Motor neuron (in vitro differentiated cells): ENCODE data around the gene C11orf52. TPM values are rescaled to one million over a fixed set of nuclear protein-coding genes. Genes with fewer than 3 reads are reported as not detected.
A peak's percentile ranks its signal among the peaks of the same experiment; 100 is the strongest.
"Not testable (repeated sequence)": the region's sequence is repeated elsewhere in the genome, so short reads cannot be mapped to it uniquely, and the experiment has no call there.

Experiments
- ATAC-seq, 8 experiments: fragments of 200-7000 bp; cut with Tn5 transposase; replicated peaks in 6 of 8; 2 replicates each; pipeline ENCODE4 v1.8.0; 2021; ENCODE audit warnings: mild to moderate bottlenecking in 8 of 8, moderate library complexity in 8 of 8
- H3K27ac ChIP-seq, 2 donors: fragments of 250-450 bp; sonication (Bioruptor Pico); 2 replicates each; pipeline ENCODE4 v1.9.0; 2021; ENCODE audit warnings: antibody characterized with exemption in 2 of 2, mild to moderate bottlenecking in 2 of 2, moderate library complexity in 1 of 2
- H3K4me1 ChIP-seq, 2 donors: fragments of 250-450 bp; sonication (Bioruptor Pico); replicated peaks in 1 of 2; 2 replicates each; pipeline ENCODE4 v1.6.1; 2021; ENCODE audit warnings: antibody characterized with exemption in 2 of 2, mild to moderate bottlenecking in 2 of 2, moderate library complexity in 1 of 2
- H3K4me3 ChIP-seq, 5 donors: fragments of 250-450 bp; sonication (Bioruptor Pico); 2 replicates each; pipeline ENCODE4 v1.9.0; 2021; ENCODE audit warnings: antibody characterized with exemption in 5 of 5, mild to moderate bottlenecking in 5 of 5, moderate library complexity in 4 of 5
- WGBS, 10 experiments: fragments of 450-650 bp; shearing (Covaris generic); methylation state at CpG; one replicate each; pipeline ENCODE4 v1.0.0; 2022; 5-methylcytosine and 5-hydroxymethylcytosine counted together
- in situ Hi-C, 9 experiments: fragments of 400-800 bp; cut with MboI; loops; one replicate each; pipeline ENCODE4 v1.15.0; 2021; ENCODE audit warnings: low sequenced_read_pairs in 9 of 9, low pct_unique_long_range_greater_than_20kb in 2 of 9; ENCODE audit not compliant: unreplicated experiment in 9 of 9
- total RNA-seq, 8 experiments: library from RNA; unstranded; fragments of 300-600 nt; gene quantifications; 2 replicates each; pipeline versions ENCODE4 v1.2.3 to v1.2.4, GENCODE V29; 2022

The C11orf52 gene, protein sequence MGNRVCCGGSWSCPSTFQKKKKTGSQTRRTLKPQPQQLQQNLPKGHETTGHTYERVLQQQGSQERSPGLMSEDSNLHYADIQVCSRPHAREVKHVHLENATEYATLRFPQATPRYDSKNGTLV
- 1 to 10 TPM in 3 of 8 experiments, under 1 TPM in 5; 0.27 to 7.3 (median 0.55) TPM for total RNA-seq

DNA sequence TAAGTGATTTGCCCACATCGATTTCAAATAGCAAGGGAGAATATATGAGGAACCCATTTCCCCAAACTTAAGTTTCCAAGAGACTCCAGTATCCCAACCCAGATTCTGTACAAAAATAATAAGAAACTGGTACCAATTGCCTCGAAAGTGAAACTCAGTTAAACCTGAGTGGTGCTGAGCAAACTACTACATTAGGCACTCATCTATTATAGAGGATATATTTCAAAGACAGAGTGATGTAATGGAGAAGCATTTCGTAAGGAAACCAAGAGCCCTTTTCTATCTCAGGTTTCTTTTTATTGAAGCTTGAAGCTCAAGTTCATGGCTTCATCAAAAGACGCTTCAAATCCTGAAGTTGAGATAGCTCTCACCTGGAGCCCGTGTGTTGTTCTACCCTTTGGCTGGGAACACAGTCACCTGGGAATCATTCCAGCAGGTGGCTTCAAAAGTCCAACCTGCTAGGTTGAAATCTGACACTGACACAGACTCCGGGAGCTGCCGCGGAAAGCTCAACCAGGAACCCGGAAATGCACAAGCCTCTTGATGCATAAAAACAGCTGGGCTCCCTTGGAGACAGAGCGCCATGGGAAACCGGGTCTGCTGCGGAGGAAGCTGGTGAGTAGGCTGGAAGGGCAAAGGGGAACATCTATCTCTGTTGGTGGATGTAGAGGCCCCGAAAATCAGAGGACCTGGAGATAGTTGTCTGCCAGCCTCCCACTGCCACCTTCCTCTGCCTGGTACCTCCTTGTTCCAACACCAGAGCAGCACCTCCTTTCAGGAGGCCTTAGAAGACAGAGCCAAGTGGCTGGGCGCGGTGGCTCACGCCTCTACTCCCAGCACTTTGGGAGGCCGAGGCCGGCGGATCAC lies at the start of gene C11orf52:
C11orf52 (plus strand) TSS at position 524 of the 867 bp plus-strand sequence; CDS start at position 584, 60 bp downstream.
- in situ Hi-C loops, result no loop called here
- Histone ChIP-seq H3K27ac (no peak within 1 kb of the TSS), H3K4me3 (no peak within 1 kb of the TSS), H3K4me1 (peaks cover 0 to 5% of the 10 kb centered on the region in 2 donors)
- 25 to 100% (median 73%) methylated on average over 1 to 12 of the region's 19 CpGs for WGBS, 10 experiments
- peak in 6 of 8 experiments; percentile 26 to 81 (median 64) for ATAC-seq

DNA sequence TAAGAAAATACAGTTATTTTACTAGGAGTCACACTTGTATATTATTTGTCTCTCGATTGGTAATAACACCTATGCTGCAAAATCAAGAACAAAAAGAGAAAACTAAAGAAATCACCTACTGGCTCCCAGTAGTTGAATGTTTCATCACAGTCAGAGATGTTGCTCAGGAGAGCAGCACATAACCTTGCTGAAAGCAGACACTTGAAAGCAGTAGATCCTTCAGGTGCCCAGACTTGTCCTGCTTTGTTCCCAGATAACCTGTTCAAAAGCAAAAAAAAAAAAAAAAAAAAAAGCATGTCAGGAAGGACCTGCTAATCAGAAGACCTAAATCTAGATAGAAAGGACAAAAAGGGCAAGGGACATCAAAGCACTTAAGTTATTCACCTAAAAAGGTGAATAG lies 48.6 kb upstream of the C11orf52 start:
- Histone ChIP-seq H3K27ac (no peak overlapping the region), H3K4me1 (peaks cover 0 to 15% of the 10 kb centered on the region in 2 donors), H3K4me3 (peak overlapping the region in 3 of 5 donors; percentile 94 to 99 (median 97))
- no peak for ATAC-seq
- WGBS, 10 experiments, result 82 to 100% (median 100%) methylated on average over 1 of the region's 1 CpG; no CpG with 5 or more reads in 3 of the 10 experiments
- in situ Hi-C loops, result loop anchor here in 2 of 9 experiments (10.0 to 25.0 kb wide), 2 partner anchors 105 to 142 kb away; no protein-coding TSS in a partner anchor

DNA sequence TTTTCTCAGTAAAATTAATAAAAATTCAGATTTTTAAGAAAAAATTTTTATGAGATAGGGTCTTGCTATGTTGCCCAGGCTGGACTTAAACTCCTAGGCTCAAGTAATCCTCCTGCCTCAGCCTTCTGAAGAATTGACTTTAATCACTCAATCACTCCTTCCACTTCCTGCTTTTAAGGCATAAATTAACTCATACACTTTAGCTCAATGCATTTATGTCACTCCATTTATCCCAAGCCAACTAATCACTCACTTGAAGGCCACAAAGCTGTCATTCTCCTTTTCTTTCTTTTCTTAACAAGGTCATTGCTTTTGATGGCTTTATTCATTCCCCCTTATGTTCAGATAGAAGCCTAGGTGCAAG lies 48.2 kb upstream of the C11orf52 start:
- no peak for ATAC-seq
- Histone ChIP-seq H3K27ac (peak overlapping the region; percentile 72 to 76), H3K4me1 (peaks cover 0 to 15% of the 10 kb centered on the region in 2 donors), H3K4me3 (peak overlapping the region; percentile 64 to 99 (median 94))
- in situ Hi-C loops, result loop anchor here in 2 of 9 experiments (10.0 to 25.0 kb wide), 2 partner anchors 104 to 142 kb away; no protein-coding TSS in a partner anchor

DNA sequence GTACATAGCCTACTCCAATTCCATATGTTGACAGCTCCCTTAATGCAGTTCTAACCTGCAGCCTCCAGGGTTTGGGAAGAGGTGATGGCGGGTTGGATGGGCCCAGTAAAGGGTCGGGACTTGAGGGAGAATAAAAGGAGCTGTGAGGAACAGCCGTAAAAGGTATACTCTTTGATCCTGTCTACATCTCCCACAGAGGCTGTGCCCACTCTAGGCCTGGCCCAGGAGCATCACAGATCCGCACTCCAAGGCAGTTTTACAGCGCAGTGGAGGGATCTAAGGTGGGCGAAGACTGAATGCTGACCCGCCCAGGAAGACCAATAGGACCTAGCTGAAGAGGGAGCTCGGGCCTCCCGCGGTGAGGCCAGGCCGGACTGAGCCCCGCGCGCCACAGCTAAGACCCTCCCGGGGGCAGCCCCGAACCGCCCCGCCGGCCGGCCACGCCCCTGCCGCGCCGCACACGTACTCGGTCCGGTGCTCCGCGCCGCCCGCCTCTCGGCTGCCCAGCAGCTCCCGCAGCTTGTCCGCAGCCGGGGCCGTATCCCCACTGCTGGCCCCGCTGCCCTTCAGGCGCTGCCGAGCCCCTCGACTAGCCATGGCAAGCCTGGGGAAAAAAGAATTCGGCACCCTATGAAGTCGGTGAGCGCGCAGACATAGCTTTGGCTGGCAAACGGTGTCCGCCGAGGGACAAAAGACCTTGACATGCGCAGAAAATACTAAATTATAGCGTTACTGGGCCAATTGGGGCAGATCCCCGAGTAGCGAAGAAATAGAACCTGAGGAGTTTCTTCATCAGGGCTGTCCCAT lies 47.6 kb upstream of the C11orf52 start, which contains the start of gene ALG9:
ALG9 (minus strand) TSS at position 696 of the 807 bp plus-strand sequence; CDS start at position 597, 99 bp downstream.
- peaks cover 0 to 15% of the 10 kb centered on the region in 2 donors for H3K4me1 ChIP-seq
- in situ Hi-C loops, result loop anchor here in 2 of 9 experiments (10.0 to 25.0 kb wide), 2 partner anchors 104 to 141 kb away; no protein-coding TSS in a partner anchor
- peak; percentile 89 to 97 (median 96) for ATAC-seq
- WGBS, 10 experiments, result 0% methylated on average over 2 to 25 of the region's 51 CpGs; no CpG with 5 or more reads in 2 of the 10 experiments
- H3K27ac ChIP-seq, result peak within 1 kb of the TSS; percentile 72 to 76
- H3K4me3 ChIP-seq, result peak within 1 kb of the TSS; percentile 64 to 99 (median 94)

DNA sequence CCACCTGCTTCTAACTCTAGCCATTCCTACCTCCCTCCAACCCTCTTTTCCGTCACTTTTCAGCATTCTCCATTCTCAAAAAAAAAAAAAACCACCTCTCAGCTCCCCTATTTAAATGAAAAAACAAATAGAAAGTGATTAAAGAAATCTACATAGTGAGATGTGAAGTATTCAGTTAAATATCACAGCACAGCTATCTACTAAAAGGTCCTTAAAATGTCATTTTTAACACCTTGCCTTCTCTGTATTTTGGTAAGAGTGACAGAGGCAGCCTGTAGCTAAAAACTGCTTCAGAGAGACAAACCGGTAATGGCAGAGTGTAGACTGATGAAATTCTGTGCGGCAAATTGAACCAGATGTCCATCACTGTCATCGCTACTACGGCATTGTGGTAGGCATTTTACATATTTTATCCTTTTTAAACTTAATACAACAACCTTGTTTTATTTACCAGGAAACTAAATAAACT lies 47.0 kb upstream of the C11orf52 start:
- in situ Hi-C loops, result loop anchor here in 2 of 9 experiments (10.0 to 25.0 kb wide), 2 partner anchors 103 to 141 kb away; no protein-coding TSS in a partner anchor
- peaks cover 0 to 15% of the 10 kb centered on the region in 2 donors for H3K4me1 ChIP-seq
- peak overlapping the region; percentile 72 to 76 for H3K27ac ChIP-seq
- WGBS, 10 experiments, result 3 to 89% (median 57%) methylated on average over 1 to 5 of the region's 5 CpGs
- peak in 2 of 8 experiments; percentile 6 to 12 for ATAC-seq
- H3K4me3 ChIP-seq, result peak overlapping the region; percentile 64 to 99 (median 94)

DNA sequence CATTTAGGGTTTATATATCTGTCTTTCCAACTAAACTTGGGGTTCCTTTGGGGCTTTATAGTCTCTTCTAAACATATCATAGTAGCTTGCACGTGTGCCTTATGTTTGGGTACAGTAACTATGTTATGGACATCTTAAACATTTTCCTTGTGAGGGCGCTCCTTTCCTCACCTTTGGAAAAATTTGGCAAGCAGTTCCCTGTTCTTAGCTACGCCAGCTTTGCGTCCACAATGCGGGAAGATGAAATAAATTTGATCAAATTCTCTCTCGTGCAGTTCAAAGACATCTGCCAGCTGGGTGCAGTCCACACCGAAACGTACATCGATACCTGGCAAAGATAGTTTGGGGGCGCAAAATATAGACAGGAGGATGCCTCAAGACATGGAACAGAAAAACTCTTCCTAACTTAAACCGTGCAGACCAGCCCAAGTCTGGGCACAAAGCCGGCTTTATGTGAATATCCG lies 40.3 kb upstream of the C11orf52 start:
- WGBS, 10 experiments, result 0 to 20% (median 1%) methylated on average over 2 to 12 of the region's 13 CpGs

DNA sequence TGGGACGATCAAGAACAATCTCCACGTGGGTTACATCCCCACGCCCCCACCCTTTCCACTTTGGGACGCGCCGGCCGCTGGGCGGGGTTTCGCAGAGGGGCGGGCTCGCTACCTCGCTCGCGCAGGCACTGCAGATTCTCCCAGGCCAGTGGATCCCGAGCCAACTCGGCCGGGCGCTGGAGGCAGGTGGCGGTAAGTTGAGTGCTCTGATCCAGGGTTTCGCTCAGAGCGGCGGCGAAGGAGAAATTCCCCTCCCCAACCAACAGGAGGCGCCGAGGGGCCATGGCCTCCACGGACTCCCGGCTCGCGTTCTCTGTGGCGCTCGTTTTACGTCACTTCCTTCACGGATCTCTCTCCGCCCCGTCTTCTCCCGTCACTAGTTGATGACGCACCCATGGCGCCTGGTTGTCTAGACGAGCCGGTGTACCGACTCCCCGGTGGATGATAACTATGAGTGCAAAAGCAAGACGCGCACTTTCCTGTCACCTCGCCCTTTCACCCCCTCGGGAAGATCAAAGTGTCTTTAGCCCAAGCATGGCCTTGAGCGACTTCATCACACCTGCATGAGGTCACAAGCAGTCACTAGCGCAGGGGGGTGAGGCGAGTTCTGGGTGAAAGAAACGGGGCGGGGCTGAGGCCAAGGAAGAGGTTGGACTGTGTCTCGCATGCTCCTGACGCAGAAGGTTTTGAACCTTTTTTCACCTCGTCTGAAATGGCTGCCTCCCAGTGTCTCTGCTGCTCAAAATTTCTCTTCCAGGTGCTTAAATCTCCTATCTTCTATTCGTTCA lies 39.7 kb upstream of the C11orf52 start, which contains the start of the genes CFAP68 and FDXACB1:
CFAP68 (plus strand) TSS at position 693 of the 788 bp plus-strand sequence; CDS start at position 713, 20 bp downstream.
FDXACB1 (minus strand) TSS at position 317 of the 788 bp plus-strand sequence; CDS start at position 284, 33 bp downstream.
- Histone ChIP-seq H3K27ac (peak within 1 kb of the TSS; percentile 94 to 97), H3K4me1 (peaks cover 10 to 11% of the 10 kb centered on the region in 2 donors), H3K4me3 (peak within 1 kb of the TSS; percentile 53 to 63 (median 58))
- ATAC-seq, result peak; percentile 86 to 91 (median 89)
- in situ Hi-C loops, result loop anchor here in 2 of 9 experiments (10.0 to 25.0 kb wide), 2 partner anchors 96 to 108 kb away; no protein-coding TSS in a partner anchor
- 0 to 4% (median 0%) methylated on average over 1 to 17 of the region's 55 CpGs; no CpG with 5 or more reads in 3 of the 10 experiments for WGBS, 10 experiments

More for the DNA sequence above, 40.3 kb upstream of the C11orf52 start:
- Histone ChIP-seq H3K27ac (peak overlapping the region; percentile 94 to 97), H3K4me3 (peak overlapping the region; percentile 53 to 63 (median 58)), H3K4me1 (peaks cover 10 to 11% of the 10 kb centered on the region in 2 donors)
- in situ Hi-C loops, result loop anchor here in 2 of 9 experiments (10.0 to 25.0 kb wide), 2 partner anchors 96 to 109 kb away; no protein-coding TSS in a partner anchor
- ATAC-seq, result no peak

DNA sequence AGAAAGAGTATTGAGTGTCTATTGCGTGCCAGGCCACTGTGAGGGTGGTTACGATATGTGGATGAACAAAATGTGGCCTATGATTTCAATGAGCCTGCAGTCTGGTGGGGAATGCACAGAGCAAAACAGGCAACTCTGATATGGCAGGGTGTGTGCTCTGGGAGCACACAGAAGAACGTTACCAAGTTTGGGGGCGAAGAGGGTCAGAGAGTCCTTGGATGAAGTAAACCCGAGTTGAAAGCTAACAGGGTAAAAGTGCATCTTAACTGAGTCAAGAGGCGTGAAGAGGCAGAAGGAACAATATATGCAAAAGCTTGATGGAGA lies 39.1 kb upstream of the C11orf52 start:
- Histone ChIP-seq H3K27ac (peak overlapping the region; percentile 94 to 97), H3K4me3 (peak overlapping the region; percentile 53 to 63 (median 58)), H3K4me1 (peaks cover 10 to 11% of the 10 kb centered on the region in 2 donors)
- in situ Hi-C loops, result loop anchor here in 2 of 9 experiments (10.0 to 25.0 kb wide), 2 partner anchors 95 to 108 kb away; no protein-coding TSS in a partner anchor
- ATAC-seq, result peak in 6 of 8 experiments; percentile 0 to 6 (median 2)
- 23 to 62% (median 42%) methylated on average over 2 to 6 of the region's 6 CpGs for WGBS, 10 experiments

DNA sequence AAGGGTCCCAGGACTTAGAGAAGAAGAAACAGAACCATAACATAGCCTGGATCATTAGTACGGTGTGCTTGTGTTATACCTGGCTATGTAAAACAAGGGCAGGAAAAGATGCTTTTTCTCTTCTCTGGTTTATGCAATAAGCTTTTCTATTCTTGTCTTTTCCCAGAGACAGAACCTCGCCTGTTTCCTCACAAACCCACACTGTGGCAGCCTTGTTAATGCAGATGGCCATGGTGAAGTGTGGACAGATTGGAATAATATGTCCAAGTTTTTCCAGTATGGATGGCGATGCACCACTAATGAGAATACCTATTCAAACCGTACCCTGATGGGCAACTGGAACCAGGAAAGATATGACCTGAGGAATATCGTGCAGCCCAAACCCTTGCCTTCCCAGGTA lies 36.5 kb upstream of the C11orf52 start:
- no peak overlapping the region for H3K27ac ChIP-seq
- peaks cover 10 to 11% of the 10 kb centered on the region in 2 donors for H3K4me1 ChIP-seq
- no peak overlapping the region for H3K4me3 ChIP-seq
- 60 to 100% (median 96%) methylated on average over 1 to 5 of the region's 5 CpGs; no CpG with 5 or more reads in 1 of the 10 experiments for WGBS, 10 experiments
- no peak for ATAC-seq
- in situ Hi-C loops, result loop anchor here in 1 of 9 experiments (25.0 kb wide), 1 partner anchor 105 kb away; no protein-coding TSS in a partner anchor

DNA sequence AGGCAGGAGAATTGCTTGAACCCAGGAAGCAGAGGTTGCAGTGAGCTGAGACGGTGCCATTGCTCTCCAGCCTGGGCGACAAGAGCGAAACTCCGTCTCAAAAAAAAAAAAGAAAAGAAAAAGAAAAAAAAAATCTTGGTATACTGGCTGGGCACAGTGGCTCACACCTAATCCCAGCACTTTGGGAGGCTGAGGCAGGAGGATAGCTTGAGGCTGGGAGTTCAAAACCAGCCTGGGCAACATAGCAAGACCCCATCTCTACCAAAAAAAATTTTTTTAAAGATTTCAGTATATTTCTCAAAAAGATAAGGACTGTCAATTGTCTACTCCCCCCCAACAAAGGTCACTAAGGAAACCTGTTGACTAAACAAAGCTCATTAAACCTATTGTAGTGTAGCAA lies 33.7 kb upstream of the C11orf52 start:
- not testable (repeated sequence) for H3K4me1 ChIP-seq, ATAC-seq, H3K4me3 ChIP-seq, H3K27ac ChIP-seq
- in situ Hi-C loops, result loop anchor here in 1 of 9 experiments (25.0 kb wide), 1 partner anchor 102 kb away; no protein-coding TSS in a partner anchor
- 40 to 100% (median 78%) methylated on average over 1 to 4 of the region's 4 CpGs; no CpG with 5 or more reads in 4 of the 10 experiments for WGBS, 10 experiments

DNA sequence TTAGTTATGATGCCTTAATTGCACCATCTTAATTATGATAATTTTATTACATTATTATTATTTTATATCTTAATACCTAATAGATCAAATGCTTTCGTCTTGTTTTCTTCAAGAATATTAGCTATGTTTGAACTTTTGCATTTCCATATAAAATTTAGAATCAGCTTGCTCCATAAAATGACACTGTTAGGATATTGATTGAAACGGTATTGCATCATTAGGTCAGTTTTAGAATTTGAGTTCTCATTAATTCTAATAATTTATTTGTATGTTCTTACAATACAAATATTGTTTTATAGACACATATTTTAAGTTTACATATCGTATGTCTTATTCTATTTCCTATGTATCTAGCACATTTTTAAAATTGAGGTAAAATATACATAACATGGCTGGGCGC lies 32.7 kb upstream of the C11orf52 start:
- in situ Hi-C loops, result loop anchor here in 1 of 9 experiments (25.0 kb wide), 1 partner anchor 101 kb away; no protein-coding TSS in a partner anchor
- ATAC-seq, result no peak
- Histone ChIP-seq H3K27ac (no peak overlapping the region), H3K4me3 (no peak overlapping the region), H3K4me1 (no peaks in the 10 kb centered on the region)
- WGBS, 10 experiments, result 43 to 100% (median 76%) methylated on average over 1 to 4 of the region's 4 CpGs
